ENCODE measurements around the gene BCL2A1.
"Not testable (repeated sequence)": the region's sequence is repeated elsewhere in the genome, so short reads cannot be mapped to it uniquely, and the experiment has no call there.

BCL2A1 gene

DNA sequence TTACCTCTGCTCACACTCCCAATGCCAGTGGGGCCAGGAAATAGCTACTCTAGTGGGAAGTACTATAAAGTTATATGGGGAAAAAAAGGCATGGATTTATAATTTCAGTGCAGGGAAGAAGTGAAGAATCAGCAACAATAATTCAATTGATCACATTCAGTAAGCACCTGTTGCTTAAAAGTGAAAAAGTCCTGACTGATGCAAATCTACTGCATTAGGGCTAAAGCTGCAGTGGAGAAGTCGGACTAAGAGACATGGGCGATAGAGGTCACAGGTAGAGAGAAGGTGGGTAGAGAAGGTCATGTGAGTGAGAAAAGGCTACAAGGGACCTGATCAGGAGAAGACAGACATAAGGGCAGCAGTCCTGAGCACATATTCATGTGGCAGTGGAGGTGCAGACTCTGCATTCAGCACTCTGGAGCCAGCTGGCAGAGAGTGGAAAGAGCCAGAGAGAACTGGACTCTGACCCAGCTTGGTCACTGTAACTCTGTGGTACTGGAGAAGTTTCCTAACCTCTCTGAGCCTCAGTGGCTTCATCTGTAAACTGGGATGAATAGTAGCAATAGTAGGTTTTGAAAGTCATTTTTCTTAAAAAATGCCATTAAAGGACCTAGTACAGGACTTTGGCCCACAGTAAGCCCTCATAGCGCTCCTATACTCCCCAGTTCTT lies 17.6 kb upstream of the BCL2A1 start:
- DNase-seq = no peak

DNA sequence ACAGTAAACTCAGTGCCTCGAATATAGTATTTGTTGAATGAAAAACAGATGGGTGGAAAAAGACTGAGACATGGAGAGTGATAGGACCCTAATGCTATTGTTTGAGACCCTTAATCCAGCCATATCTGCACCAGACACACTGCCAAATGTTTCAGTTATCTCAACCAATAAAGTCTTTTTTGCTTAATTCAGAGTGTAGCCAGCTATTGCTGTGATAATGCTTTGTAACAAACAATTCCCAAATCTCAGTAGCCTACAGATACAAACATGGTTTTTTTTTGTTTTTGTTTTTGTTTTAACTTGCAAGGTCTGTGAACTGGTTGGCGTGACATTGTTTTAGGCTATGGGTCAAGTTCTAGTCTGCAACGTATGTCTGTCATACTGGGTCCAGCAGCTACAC lies 17.0 kb upstream of the BCL2A1 start:
- DNase-seq = no peak

DNA sequence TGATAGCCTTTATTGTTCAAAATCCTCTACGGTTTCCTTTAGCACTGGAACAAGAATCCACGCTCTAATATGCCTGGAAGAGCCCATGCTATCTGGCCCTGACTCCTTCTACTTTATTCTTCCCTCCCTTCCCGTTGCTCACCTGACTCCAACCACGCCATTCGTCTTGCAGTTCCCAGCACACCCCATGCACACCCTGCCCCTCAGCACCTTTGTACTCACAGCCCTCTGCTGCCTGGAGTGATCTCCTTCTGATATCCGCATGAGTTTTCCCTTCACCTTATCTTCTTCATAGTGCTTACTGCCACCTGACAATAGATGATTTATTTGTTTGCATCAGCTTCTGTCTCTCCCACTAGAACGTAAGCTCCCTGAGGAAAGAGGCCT lies 16.6 kb upstream of the BCL2A1 start:
- no peak for DNase-seq

DNA sequence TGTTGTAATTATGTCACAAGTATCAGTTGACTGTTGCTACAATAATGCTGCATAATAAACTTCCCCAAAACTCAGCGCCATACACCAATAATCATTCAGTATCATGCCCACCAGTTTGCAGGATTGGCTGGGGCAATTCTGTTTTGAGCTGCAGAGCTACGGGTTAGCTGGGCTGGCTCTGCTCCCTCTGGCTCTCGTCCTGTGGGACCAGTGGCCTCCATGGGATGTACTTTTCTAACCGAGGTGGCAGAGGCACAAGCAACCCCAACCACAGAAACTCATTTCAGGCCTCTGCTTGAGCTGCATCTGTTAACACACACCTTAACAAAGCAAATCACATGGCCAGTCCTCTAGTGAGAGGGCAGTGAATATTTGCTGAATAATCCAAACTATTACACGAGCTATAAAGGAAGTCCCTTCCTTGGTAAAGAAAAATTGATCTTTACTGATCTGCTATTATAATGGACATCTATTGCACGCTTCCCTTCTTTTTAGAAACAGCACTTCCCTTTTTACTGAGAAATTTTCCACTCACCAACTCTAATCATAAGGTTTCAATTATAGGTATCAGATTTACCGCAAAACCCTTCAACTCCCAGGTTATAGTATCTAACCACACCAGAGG lies 10.9 kb upstream of the BCL2A1 start:
- DNase-seq = no peak

DNA sequence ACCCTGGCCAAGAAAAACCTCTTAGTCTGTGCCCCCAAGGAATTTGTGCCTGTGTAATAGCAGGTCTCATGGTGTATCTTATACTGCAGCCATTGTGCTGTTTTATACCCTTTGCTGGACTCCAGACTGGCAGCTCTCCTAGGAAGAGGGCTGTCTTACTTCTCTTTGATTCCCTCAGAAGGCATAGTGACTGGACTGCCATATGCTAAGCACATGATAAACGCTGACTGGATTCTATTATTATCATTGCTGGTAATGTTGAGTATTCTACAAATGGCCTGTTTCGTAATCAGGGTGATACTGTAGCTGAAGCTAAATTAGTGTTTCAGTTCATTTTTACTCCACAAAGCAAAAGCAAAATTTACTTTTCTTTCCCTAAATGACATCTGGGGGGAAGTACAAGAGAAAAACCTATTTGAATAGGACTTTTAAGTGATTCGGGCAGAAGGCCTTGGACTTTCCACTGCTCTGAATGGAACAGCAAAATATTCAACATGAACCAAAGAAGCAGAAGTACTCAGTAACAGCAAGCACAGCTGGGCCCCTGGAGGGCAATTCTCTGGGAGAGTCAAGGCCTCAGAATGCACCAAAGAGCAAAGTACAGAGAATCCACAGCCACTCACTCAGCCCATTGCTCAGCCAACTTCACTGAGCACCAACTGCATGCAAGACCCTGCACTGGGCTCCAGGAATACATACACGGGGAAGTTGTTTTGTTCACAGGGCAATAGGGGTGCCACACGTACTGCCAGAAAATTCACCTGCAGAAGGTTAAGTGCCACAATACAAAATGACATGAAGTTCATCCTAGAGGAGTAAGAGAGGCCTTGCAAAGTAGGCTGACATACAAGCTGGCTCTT lies 7.9 kb upstream of the BCL2A1 start:
- DNase-seq = no peak

DNA sequence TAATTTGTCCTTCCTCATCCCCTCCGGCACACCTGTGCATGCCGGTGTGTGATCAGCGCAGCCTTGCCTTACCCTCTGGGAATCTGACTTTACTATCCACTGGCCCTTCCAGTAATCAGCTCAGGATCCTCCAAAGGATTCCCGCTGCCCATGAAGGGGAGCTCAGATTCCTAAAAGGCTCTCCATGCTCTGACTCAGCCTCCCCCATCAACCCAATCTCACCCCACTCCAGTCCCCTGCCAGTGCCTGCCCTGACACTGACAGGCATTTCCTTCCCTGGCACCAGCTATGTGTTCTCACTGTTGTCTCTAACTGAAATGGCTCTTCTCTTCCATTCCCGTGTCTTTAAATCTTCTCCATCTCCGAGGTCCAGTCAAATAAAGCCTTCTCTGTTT lies 7.3 kb upstream of the BCL2A1 start:
- DNase-seq = no peak

DNA sequence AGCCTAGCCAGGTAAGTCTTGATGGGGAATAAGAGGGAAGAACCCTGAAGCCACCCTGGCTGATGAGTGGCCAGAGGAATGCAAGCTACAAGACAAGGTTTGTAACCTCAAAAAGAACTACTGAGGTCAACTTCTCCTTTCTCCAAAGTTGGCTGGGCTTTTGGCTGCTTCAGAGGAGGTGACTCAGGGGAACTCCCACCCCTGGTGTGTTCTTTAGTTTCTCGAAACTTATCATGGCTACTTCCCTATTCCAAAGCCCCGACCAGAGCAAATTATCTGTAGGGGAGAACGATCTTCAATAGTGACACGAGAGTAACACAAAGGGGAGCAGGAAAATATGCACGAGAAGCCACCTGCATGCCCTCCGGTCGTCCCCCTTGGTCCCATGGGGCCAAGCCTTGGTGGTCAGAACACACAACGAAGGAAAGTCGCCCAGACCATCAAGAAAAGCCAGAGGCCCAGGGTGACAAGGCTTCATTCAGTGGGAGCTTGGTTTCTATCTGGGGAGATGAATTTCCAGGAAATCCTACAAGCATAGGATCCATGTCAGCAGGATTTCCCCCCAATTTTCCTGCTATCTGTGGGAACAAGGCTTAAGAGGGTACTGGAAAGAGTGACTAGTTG lies 6.5 kb upstream of the BCL2A1 start:
- DNase-seq = no peak

DNA sequence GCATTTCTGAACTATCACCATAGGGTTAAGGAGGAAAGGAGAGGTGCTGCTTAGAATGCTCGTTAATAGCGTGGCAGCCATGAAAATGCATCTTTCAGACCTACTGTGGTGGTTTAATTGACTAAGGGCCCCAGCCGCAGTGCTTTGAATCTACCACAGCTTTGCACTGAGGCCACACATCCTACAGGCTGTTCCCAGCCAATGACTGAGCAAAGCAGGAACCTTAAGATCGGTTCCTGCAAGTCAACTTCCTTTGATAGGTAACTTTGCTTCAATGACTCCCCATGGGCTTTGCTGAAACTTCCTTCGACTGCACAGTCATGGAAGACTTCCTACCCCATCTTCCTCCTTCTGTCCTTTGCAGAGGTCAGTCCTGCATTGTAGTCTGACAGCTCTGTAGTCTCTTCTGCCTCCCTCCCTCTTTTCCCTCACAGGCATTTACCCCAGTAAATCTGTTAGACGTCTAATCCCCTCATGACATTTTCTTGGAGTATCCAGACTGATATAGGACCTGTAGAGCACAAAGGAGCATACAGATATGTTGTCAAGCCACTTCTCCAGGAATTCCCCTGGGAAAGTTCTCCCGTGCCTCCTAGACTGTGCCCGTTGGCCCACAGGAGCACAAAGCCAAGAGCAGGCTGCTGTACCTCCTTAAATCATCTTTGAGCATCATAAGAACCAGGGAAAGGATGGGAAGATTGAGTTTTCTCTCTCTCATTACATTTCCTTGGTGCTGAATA lies 2.6 kb upstream of the BCL2A1 start:
- no peak for DNase-seq

DNA sequence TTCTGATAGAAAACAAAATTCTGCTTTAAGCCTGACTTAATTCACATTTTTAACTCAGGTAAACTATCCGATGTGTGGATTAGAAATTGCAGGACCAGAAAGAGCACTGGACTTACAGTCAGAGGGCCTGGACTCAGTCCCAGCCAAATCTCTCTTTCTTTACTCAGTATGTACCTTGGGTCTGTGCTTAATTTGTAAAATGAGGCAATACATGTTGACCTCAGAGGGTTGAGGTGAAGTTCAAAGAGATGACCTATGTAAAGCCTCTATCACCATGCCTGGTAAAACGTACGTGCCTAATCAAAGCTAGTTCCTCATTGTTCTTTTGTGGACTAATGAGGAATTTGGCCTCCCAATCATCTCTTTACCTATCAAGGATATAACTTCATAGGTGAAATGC lies 1.9 kb upstream of the BCL2A1 start:
- no peak for DNase-seq

DNA sequence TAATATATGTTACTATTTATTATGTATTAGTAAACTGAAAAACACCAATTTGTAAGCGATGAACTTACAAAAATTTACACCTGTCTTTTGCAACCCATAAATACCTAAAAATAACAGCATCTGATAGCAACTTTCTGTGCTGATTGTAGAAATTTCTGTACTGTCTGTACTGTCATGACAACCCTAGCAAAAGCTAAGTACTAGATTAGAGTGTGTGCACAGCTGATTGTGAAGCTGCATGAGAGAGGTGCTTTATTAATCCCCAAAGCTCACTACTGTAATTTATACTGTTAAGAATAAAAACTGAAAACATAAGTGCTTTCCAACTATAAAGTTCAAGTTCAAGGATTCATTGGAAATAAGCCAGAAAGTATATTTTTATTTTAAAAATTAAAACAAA lies 815 bp downstream of the BCL2A1 start:
- no peak for DNase-seq

DNA sequence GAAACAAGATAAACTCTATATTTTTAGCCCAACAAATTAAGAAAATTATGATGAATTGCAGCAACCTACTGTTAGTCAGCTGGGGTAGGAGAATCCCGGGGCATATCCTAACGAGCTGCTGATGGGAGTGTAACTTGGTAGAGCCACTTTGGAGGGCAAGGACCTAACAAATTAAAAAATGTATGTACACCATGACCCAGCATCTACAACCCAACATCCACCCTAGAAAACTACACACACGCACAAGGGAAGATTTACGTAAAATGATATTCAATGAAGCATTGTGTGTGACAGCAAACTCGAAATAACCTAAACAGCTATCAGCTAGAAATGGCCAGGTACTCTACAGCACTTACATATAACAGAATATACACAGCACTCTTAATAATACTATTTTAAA lies 1.9 kb downstream of the BCL2A1 start:
- no peak for DNase-seq

DNA sequence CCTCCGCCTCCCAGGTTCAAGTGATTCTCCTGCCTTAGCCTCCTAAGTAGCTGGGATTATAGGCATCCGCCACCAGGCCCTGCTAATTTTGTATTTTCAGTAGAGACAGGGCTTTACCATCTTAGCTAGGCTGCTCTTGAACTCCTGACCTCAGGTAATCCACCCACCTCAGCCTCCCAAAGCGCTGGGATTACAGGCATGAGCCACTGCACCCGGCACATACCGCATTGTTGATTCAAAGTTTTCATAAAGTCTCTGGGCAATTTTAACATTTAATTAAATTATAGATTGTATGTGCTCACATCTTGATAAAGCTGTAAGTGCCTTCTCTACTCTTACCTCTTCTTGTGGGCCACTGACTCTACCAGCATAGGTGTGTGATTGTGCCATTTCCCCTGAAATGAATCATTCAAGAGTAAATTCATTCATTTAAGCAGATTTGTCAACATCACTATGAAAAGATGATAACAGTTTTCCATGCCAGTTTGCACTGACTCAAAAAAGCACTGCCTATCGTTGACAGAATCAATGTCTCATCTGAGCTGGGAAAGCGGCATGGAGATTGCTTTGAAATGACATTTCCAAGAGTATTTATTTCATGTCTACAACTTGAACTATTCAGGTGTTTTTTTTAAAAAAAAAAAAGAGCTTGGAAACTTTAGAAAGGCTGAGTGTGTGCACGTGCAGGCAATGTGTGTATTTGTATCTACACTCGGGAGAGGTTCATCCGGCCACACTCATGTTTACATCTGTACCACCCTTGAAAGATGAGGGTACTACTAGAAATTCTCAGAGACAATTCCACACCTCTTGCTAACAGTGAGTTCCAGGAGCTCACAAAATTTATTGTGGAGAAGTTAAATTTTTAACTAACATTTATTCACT lies 3.5 kb downstream of the BCL2A1 start:
- no peak for DNase-seq

DNA sequence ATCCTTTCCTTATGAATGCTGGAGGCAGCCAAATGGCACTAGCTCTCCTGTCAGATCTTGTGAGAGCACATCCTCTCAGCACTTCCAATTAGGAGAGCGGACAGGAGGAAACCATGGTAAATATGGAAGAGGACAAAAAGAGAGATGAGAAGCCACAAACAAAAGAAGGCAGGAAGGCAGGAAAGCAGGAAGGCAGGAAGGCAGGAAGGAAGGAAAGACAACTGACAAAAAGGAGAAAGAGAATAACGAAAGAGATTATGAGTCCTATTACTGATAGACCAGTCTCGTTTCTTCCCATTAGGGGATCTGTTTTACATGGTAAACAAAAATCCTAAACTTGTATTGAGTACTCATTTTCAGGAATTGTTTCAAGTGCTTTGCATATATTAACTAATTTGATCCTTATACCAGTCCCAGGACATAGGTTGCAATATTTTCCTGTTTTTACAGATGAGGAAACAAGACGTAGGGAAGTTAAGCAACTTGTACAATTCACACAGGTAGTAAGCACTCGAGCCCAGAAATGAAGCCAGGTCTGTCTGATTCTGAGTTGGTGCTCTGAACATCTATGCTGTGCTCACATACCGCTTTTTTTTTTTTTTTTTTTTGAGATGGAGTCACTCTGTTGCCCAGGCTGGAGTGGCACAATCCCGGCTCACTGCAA lies 4.2 kb downstream of the BCL2A1 start:
- no peak for DNase-seq

DNA sequence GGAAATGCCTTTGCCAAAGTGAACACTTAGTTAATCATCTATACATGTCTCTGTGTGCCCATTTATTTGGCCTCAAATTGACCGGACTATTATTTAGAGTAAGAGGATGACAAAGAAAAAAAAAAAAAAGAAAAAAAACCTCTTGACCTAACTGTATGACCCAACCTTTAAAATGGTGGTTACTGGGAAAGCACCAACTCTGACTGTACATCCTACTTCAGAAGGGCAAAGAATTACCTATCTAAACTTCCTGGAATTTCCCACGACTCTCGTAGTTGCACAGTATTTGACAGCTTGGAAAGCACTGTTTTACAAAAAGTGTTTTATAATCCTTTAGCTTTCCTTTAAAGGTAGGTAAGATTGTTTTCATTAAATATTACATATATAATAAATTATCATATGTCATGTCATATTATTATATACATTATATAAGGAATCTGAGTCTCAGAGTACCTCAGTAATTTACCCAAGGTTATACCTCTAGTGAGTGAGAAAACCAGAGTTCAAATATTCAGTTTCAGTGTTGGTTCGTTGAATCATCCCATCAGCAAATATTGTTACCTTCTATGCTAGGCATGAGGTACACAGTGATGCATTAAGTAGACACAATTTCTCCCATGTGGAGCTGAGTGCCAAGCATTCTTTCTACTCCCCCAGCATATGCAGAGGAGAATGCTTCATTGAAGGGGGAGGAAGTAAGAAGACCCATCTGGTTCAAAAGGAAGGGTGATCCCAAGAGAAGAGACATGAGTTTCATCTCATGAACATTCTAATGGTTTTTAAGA lies 5.0 kb downstream of the BCL2A1 start:
- no peak for DNase-seq

DNA sequence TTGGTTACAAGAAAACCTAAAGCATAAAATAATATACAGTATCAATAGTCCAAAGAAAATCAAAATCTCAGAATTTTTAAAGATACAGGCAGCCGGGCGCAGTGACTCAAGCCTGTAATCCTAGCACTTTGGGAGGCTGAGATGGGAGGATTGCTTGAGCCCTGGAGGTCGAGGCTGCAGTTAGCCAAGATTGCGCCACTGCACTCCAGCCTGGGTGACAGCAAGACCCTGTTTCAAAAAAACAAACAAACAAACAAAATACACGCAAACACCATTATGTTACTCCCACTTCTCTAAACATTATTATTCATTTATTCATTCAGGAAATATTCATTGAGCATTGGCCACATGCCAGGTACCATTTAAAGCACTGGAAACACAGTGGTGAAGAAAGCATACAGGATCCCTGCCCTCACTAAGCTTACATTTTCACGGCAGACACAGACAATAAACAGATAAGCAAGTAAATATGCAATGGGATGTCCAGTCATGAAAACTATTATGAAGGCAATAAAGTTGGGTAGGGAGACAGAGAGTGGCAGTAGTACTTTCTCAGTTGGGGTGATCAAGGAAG lies 6.7 kb downstream of the BCL2A1 start:
- DNase-seq = no peak

DNA sequence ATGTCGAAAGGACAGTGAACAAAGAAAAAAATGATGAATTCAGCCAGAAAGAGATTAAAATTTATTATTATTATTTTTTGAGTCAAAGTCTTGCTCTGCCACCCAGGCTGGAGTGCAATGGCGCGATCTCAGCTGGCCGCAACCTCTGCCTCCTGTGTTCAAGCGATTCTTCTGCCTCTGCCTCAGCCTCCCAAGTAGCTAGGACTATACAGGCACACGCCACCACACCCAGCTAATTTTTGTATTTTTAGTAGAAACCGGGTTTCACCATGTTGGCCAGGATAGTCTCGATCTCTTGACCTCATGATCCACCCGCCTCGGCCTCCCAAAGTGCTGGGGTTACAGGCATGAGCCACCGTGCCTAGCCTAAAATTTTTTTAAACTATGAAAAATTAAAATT lies 8.1 kb downstream of the BCL2A1 start:
- not testable (repeated sequence) for DNase-seq

DNA sequence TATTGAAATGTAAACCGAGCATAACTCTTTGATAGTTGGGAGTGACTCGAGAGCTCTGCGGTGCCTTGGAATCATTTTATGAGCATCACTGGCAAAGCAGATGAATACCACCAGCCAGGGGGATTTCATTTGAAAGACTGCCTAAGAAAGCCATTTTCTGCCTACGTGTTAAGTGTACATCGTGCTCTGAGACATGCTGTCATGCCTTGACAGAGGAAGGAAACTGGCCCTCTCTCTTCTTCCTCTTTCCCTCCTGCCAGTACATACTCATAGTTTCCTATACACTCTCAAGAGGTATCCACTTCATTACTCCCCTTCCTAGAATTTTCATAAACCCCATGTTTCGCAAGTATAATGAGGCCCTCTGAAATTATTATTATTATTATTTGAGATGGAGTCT lies 8.8 kb downstream of the BCL2A1 start:
- DNase-seq = no peak

DNA sequence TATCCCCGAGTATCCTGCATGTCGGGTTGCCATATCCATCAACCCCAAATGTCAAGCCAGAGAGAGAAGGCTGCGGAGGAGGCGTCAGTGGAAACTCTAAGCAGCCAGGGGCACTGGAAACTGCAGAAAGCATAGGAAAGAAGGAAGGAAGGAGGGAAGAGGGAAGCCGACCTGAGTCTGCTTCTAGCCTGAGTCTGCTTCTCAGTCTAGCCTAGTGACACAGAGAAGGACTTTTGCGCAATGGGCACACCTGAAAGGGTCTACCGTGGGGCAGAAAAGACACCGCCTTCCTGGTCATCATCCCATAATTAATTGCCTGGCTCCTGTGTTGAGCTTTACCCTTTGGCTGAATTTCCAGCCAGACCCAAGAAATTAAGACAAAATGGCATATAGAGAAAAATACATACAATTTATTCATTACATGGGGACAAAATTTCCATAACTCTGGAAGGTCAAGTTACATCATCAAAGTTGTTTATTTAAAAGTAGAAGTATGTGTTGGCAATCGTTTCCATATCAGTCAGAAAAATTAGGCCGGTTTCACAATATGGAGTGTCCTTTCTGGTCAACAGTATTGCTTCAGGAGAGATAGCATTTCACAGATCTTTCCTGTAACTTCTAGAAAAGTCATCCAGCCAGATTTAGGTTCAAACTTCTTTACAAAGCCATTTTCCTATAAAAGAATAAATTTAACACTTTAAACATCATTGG lies 10.3 kb downstream of the BCL2A1 start:
- DNase-seq = no peak

DNA sequence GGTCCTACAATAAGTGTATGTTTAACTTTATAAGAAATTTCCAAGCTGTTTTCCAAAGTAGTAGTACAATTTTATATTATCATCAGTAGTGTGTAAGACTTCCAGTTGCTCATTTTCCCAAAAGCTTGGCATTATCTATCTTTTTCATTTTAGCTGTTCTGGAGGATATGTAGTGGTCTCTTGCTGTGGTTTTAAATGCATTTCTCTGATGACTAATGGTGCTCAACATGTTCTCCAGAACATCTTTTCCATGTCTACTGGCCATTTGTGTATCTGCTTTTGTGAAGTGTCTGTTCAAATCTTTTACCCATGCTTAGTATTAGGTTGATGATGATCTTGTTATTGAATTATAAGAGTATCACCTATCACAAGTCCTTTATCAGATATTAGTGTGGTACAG lies 13.3 kb downstream of the BCL2A1 start:
- DNase-seq = no peak
